ENCODE measurements around the gene EXOC5.
A peak's percentile ranks its signal among the peaks of the same experiment; 100 is the strongest.
"Not testable (repeated sequence)": the region's sequence is repeated elsewhere in the genome, so short reads cannot be mapped to it uniquely, and the experiment has no call there.

EXOC5 gene

DNA sequence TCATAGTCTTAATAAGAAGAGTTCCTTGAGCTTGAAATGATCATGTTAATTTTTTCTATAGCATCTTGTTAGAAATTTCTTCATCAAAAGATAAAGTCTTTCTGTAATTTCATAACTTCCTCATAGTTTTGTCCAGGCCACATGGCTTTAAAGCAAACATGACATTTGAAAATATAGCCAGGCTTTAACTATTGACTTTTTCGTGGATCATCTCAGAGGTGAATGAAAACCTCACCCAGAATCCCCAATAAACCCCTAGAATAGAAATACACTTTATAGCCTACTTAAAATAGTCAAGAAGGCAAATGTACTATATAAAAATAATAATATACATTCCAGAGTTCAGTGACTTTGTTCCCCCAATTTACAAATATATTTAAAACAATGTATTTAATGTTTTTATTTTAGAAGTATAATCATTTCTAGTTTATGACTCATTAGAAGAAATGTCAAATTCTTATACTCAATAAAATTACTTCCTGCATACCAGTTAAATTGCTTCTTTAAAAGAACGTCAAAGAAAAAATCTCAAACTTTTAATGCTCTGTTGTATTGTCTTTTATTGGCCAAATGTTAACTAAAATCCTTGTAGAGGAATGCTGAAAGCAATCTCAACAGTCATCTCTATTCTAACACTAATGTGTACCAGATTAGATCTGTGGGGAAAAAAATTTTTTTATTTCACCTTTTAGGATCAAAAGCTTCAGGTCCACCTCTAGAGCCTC, 21.6 kb downstream of the EXOC5 start:
- no peak for DNase-seq

- DNase-seq, result no peak
Measured at GRCh38 chr14:57245941-57246340, 22.8 kb downstream of the EXOC5 start.

- DNase-seq, result no peak
Measured at GRCh38 chr14:57244106-57244505, 24.6 kb downstream of the EXOC5 start.

GRCh38 chr14:57243320-57243719, 25.4 kb downstream of the EXOC5 start:
- DNase-seq, result no peak

DNA sequence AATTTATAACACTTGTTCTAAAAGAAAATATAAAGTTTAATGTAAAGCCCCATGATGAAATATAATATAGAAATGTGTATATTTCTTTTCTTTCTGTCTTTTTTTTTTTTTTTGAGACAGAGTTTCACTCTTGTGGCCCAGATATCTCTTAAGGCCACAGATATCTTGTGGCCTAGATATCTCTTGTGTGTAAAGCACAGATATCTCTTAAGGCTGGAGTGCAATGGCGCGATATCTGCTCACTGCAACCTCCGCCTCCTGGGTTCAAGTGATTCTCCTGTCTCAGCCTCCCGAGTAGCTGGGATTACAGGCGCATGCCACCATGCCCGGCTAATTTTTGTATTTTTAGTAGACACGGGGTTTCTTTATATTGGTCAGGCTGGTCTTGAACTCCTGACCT, 28.6 kb downstream of the EXOC5 start:
- DNase-seq, result not testable (repeated sequence)

GRCh38 chr14:57232006-57232405, 36.7 kb downstream of the EXOC5 start:
- no peak for DNase-seq

- DNase-seq, result not testable (repeated sequence)
Measured at GRCh38 chr14:57228320-57228719, 40.4 kb downstream of the EXOC5 start.

DNA sequence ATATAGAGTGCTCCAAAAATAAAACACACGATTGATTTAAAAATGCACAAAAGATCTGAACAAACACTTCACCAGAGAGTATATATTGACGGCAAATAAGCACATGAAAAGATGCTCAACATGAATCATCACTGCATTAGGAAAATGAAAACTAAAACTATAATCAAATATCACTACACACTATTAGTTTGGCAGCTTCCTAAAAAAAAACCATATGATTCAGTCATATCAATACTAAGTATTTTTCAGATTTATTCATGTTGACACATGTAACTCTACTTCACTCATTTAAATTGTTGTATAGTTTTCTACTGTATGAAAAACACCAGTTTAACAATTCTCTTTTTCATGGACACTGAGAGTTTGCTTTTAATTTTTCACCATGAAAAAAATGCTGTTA, 41.6 kb downstream of the EXOC5 start:
- DNase-seq, result no peak

DNA sequence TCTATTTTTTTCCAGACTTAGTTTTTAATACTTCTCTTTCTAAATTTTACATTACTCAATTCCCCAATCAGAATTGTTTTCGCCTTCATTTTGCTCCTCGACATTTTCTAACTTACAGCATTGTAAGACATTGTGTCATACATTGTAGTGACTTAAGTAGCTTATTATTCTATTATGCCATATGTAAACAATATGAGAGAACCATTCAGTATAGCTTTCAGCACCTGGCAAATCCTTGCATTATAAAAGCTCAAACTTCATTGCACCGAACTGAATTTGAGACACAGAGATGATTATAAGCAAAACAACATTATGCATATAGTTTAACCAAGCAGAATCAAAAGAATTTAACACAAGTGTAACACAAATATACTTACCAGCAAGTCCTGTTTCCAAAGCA, 46.8 kb downstream of the EXOC5 start:
- DNase-seq, result no peak

DNA sequence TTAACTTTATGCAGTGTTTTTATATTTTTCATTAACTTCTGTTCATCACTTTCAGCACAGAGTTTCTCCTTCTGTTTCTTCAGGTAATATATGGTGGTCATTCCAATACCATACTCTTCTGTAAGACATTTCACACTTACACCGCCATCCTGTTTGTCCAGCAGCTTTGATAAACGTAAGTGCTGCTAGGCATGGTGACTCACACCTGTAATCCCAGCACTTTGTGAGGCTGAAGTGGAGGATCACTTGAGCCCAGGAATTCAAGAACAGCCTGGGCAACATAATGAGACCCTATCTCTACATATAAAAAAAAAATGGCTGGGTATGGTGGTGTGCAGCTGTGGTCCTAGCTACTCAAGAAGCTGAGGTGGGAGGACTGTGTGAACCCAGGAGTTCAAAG, 55.8 kb downstream of the EXOC5 start:
- DNase-seq, result no peak

DNA sequence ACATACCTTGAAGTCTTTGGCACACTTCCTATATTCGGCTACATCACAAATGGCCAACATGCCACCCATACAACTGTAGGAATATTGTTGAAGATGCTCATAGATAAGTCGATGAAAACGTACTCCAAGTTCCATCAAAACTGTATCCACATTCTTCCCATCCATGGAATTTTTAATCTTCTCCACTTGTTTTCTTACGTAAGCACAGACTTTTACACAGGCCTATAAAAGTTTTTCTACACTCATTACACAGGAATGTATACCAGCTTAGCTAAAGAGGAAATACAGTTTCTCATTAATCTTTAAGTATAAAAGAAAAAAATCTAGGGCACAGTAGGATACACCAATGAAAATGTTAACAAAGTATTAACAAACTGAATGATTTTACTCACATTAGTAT, 59.1 kb downstream of the EXOC5 start:
- DNase-seq, result no peak

DNA sequence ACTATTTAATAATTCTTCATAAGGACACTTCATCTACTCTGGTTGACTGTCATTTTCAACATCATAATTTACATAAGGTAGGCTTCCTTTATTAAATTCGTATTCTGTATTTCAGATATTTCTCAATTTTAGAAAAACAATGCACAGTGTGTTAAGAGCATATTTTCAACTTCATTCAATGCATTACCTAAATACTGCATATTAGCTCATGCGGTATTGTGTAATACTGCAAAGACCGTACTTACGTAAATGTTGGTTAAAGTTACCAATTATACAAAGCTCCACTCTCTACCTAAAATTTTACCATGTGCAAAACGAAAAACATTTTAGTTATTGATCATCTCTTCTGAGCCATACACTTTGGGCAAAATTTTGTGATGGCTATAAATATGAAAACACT, 62.8 kb downstream of the EXOC5 start:
- no peak for DNase-seq

GRCh38 chr14:57202672-57203071, 66.0 kb downstream of the EXOC5 start:
- not testable (repeated sequence) for DNase-seq

DNA sequence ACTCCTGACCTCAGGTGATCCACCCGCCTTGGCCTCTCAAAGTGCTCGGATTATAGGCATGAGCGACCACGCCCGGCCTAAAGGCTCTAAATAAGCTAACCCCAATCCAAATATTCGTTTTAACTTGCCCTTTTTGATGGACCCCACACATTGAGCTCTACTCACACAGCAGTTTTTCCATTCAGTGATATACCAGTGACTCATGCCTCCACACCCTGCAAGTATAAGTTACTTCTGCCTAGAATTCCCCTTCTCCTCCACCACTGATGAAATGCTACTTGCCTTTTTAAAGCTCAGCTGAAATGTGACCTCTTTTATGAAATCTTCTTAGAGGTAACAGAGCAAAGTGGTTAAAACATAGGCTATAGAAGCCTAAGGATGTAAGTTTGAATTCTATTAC, 68.8 kb downstream of the EXOC5 start:
- no peak for DNase-seq

- DNase-seq, result peak; percentile 0 to 9
Measured at GRCh38 chr14:57189070-57189469, 79.6 kb downstream of the EXOC5 start.

DNA sequence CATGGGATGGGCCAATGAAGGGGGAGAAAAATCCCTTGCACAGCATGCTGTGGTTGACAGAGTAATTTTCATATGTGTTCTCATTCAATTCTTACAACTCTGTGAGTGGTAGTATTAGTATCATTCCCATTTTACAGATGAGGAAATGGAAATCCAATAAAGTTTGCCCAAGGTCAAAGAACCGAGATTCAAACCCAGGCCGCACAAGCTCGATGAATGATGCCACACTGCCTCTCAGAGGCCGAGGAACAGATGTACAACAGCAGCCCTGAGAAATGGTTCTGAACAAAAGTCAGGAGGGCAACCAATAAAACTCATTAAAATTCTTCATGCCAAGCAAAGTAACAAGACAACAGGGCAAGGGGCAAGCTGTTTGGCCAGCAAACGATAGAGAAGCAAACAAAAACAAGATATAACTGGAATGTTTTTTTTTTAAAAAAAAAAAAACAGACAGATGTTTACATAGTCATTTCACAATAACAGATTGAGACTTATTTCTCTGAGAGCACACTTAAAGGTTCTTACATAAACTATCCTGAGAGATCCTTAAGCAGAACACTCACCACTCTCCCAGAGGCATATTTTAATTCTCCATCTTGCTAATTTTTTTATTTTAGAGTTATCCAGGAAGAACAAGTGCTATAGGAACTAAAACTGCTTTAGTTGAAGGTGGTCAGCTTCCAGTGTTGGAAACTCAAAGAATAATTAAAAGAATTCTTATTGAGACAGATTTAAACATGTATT, 85.8 kb downstream of the EXOC5 start:
- DNase-seq, result no peak

GRCh38 chr14:57179273-57179672, 89.4 kb downstream of the EXOC5 start:
- no peak for DNase-seq

DNA sequence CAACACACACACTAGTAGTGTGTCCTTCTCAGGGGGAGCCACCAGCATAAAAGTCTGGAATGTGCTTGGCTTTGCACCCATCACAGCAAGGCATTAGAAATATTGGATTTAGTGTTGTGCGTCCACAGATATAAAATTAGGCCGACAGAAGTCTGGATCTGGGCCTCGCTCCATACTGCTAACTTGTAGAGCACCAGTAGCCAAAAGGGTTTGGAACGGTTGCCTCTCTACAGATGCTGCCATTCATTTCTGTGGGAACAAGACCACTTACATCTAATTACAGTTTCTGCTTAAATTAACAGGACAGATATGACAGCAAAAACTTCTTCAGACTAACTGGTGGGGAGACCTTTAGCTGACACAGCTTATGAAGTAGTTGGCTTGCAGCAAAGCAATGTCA, 94.2 kb downstream of the EXOC5 start:
- DNase-seq, result no peak

GRCh38 chr14:57171903-57172302, 96.8 kb downstream of the EXOC5 start:
- DNase-seq, result no peak

GRCh38 chr14:57171363-57171762, 97.3 kb downstream of the EXOC5 start:
- no peak for DNase-seq

- DNase-seq, result no peak
Measured at GRCh38 chr14:57169901-57170300, 98.8 kb downstream of the EXOC5 start.

DNA sequence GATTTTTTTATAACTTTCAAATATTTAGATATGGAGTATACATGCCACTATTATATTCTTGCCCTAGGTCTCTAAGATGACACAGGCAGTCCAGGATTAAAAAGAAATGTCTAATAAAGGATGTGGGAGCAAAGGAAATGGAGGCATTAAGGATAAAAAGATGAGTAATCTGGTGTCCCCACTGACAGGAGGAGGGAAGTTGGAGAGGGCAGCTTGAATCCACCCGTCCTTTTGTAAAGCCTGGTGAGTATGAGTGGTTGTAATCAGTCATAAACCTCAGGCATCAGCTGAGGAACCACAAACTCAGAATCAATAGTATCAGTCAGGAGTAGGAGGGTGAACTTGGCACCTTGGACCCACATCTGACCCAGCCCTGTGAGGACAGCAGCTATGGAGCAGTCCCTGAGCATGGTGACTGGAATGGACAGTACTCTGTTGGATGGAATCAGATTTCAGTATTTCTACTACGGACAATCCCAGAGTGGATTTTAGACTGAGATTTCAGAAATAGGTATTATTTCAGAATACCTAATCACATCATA, 100.5 kb downstream of the EXOC5 start:
- DNase-seq, result no peak

- DNase-seq, result no peak
Measured at GRCh38 chr14:57161583-57162234, 107.0 kb downstream of the EXOC5 start.

GRCh38 chr14:57160333-57160732, 108.4 kb downstream of the EXOC5 start:
- DNase-seq, result no peak

All from hippocampal formation (tissue), 2 donors.